OCI-LY3 (cell line): Measurements from ENCODE around the gene FOXA2.

Source experiments
- CTCF ChIP-seq: fragments of 200-600, 300-600 bp; sonication (generic); IDR thresholded peaks from 2 replicates; pipeline ENCODE4 v1.5.1; 2014; ENCODE audit warnings: antibody characterized with exemption, low read length, low read depth
- EZH2phosphoT487 ChIP-seq: fragments of 200-600 bp; shearing (Covaris generic); IDR thresholded peaks from 2 replicates; pipeline ENCODE4 v1.6.1; 2018; ENCODE audit warnings: antibody characterized with exemption, mixed run types, low read depth

- no peak for TF ChIP-seq CTCF
- TF ChIP-seq EZH2phosphoT487, result no peak
Observed at GRCh38 chr20:22579711-22580697, 4.4 kb downstream of the FOXA2 start.
